ENCODE data around the gene TTC16. TPM values are rescaled to one million over a fixed set of nuclear protein-coding genes. Genes with fewer than 3 reads are reported as not detected.

Gene TTC16
- total RNA-seq, 1 donor from 2014 or later, result 0.18 TPM

- H3K4me3 Mint-ChIP-seq (ENCODE audit: low read depth), result no peak overlapping the region
- H3K9me3 Mint-ChIP-seq, result no peaks in the 10 kb centered on the region
- no peaks in the 10 kb centered on the region for H3K27me3 Mint-ChIP-seq (ENCODE audit: low read depth)
- peaks cover 16% of the 10 kb centered on the region for H3K4me1 Mint-ChIP-seq (ENCODE audit: low read depth)
- no peak overlapping the region for H3K27ac Mint-ChIP-seq
- no peak for DNase-seq (ENCODE audit: low spot score)
- H3K36me3 Mint-ChIP-seq (ENCODE audit: low read depth), result no peaks in the 10 kb centered on the region
- intact Hi-C loops (cut with micrococcal nuclease), result no loop called here
Measured at GRCh38 chr9:127703289-127703946, 12.5 kb upstream of the TTC16 start.

- no peak overlapping the region for H3K4me3 Mint-ChIP-seq (ENCODE audit: low read depth)
Measured at GRCh38 chr9:127705577-127706379, 10.1 kb upstream of the TTC16 start.

DNA sequence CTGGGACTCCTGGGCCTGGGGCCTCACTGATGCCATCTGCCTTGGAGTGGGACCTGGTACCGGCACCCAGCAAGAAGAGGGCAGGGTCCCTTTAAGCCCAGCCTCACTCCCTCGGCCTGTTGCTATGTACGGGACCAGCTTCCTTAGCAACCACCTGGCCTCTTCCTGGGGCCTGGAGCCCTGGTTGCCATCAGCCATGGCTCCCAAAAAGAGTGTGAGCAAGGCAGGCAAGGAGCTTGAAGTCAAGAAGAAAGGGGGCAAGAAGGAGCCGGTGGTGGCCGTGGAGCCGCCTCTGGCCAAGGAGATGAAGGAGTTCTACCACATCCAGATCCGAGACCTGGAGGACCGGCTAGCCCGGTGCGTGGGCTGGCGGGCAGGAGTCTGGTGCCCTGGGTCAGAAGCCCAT, 9.0 kb upstream of the TTC16 start, which contains the start of gene CFAP157:
Gene CFAP157 (plus strand): TSS at position 153 of the 406 bp plus-strand sequence. CDS start 44 bp downstream, at position 197.
- no peaks in the 10 kb centered on the region for H3K27me3 Mint-ChIP-seq (ENCODE audit: low read depth)
- H3K4me3 Mint-ChIP-seq (ENCODE audit: low read depth), result no peak within 1 kb of the TSS
- no peak for DNase-seq (ENCODE audit: low spot score)
- no peaks in the 10 kb centered on the region for H3K9me3 Mint-ChIP-seq
- H3K36me3 Mint-ChIP-seq (ENCODE audit: low read depth), result peaks cover 3% of the 10 kb centered on the region
- peaks cover 18% of the 10 kb centered on the region for H3K4me1 Mint-ChIP-seq (ENCODE audit: low read depth)
- intact Hi-C loops (cut with micrococcal nuclease), result no loop called here
- H3K27ac Mint-ChIP-seq, result no peak within 1 kb of the TSS

More at GRCh38 chr9:127705577-127706379, 10.1 kb upstream of the TTC16 start:
- no peak overlapping the region for H3K27ac Mint-ChIP-seq
- intact Hi-C loops (cut with micrococcal nuclease), result no loop called here
- peaks cover 10% of the 10 kb centered on the region for H3K4me1 Mint-ChIP-seq (ENCODE audit: low read depth)
- no peaks in the 10 kb centered on the region for H3K9me3 Mint-ChIP-seq
- no peaks in the 10 kb centered on the region for H3K27me3 Mint-ChIP-seq (ENCODE audit: low read depth)
- no peak for DNase-seq (ENCODE audit: low spot score)
- peaks cover 3% of the 10 kb centered on the region for H3K36me3 Mint-ChIP-seq (ENCODE audit: low read depth)

GRCh38 chr9:127707766-127708165, 8.1 kb upstream of the TTC16 start:
- no peak overlapping the region for H3K4me3 Mint-ChIP-seq (ENCODE audit: low read depth)
- DNase-seq (ENCODE audit: low spot score), result no peak
- H3K27ac Mint-ChIP-seq, result no peak overlapping the region
- no peaks in the 10 kb centered on the region for H3K27me3 Mint-ChIP-seq (ENCODE audit: low read depth)
- intact Hi-C loops (cut with micrococcal nuclease), result no loop called here
- peaks cover 18% of the 10 kb centered on the region for H3K4me1 Mint-ChIP-seq (ENCODE audit: low read depth)
- H3K36me3 Mint-ChIP-seq (ENCODE audit: low read depth), result peaks cover 3% of the 10 kb centered on the region
- no peaks in the 10 kb centered on the region for H3K9me3 Mint-ChIP-seq

DNA sequence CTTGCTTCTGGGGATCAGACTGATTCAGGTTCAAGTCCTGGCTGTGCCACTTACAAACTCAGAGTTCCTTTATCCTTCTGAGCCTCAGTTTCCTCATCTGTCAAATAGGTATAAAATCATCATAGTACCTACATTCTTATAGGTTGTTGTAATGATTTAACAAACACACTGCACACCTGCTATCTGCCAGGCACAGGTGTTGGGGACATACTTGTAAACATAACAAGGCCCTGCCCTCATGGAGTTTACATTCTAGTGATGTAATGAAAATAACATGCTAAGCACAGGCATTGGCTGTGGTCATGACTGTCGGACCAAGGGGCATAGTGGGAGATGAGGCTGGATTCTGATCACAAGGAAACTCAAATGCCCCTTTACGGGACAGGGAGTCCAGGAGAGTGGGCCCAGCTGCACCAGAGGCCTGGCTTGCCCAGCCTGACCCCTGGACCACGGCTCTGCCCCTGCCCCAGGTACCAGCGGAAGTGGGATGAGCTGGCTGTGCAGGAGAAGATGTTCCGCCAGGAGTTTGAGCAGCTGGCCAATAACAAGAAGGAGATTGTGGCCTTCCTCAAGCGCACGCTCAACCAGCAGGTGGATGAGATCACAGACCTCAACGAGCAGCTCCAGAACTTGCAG, 6.8 kb upstream of the TTC16 start:
- H3K4me1 Mint-ChIP-seq (ENCODE audit: low read depth), result peaks cover 18% of the 10 kb centered on the region
- no peak overlapping the region for H3K27ac Mint-ChIP-seq
- peaks cover 3% of the 10 kb centered on the region for H3K36me3 Mint-ChIP-seq (ENCODE audit: low read depth)
- intact Hi-C loops (cut with micrococcal nuclease), result no loop called here
- no peaks in the 10 kb centered on the region for H3K27me3 Mint-ChIP-seq (ENCODE audit: low read depth)
- DNase-seq (ENCODE audit: low spot score), result no peak
- H3K4me3 Mint-ChIP-seq (ENCODE audit: low read depth), result no peak overlapping the region
- H3K9me3 Mint-ChIP-seq, result no peaks in the 10 kb centered on the region

DNA sequence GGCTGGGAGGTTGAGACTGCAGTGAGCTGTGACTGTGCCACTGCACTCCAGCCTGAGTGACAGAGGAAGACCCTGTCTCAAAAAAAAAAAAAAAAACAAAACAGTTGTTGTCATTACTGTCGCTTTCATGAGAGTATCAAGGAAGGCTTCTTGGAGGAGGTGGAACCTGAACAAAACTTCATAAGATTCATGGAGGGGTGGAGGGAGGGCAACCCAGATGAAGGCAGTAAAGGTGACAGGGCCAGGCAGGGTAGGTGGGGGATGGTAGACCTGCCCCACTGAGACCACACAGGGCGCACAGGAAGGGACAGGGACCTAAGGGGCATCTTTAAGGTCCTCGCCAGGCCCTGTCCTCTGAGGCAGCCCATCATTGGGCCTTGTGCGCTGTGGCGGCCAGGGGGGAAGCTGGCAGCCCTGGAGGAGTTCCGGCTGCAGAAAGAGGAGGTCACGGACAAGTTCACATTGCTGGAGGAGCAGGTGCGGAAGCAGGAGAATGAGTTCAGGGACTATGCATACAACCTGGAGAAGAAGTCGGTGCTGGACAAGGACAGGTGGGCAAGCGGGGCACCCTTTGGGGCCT, 5.6 kb upstream of the TTC16 start:
- peaks cover 3% of the 10 kb centered on the region for H3K36me3 Mint-ChIP-seq (ENCODE audit: low read depth)
- DNase-seq (ENCODE audit: low spot score), result no peak
- H3K4me1 Mint-ChIP-seq (ENCODE audit: low read depth), result peaks cover 21% of the 10 kb centered on the region
- no peak overlapping the region for H3K27ac Mint-ChIP-seq
- no peaks in the 10 kb centered on the region for H3K9me3 Mint-ChIP-seq
- intact Hi-C loops (cut with micrococcal nuclease), result no loop called here
- no peak overlapping the region for H3K4me3 Mint-ChIP-seq (ENCODE audit: low read depth)
- H3K27me3 Mint-ChIP-seq (ENCODE audit: low read depth), result no peaks in the 10 kb centered on the region

DNA sequence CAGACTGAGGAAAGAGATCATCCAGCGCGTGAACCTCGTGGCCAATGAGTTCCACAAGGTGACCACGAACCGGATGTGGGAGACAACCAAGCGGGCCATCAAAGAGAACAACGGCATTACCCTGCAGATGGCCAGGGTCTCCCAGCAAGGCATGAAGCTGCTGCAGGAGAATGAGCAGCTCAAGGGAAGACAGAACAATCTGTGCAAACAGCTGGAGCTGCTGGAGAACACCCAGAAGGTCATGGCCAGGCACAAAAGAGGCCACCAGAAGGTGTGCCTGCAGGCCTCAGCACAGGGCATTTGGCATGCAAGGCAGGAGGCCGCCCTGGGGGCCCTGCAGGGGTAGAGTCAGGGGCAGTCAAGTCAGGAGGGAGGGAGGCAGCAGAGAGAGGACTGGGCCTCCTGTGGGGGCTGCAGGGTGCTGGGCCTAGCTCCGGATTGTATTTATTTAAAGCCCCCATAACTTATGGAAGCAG, 4.6 kb upstream of the TTC16 start:
- H3K27me3 Mint-ChIP-seq (ENCODE audit: low read depth), result no peaks in the 10 kb centered on the region
- peaks cover 3% of the 10 kb centered on the region for H3K36me3 Mint-ChIP-seq (ENCODE audit: low read depth)
- no peak overlapping the region for H3K4me3 Mint-ChIP-seq (ENCODE audit: low read depth)
- H3K27ac Mint-ChIP-seq, result no peak overlapping the region
- intact Hi-C loops (cut with micrococcal nuclease), result no loop called here
- H3K9me3 Mint-ChIP-seq, result no peaks in the 10 kb centered on the region
- peaks cover 25% of the 10 kb centered on the region for H3K4me1 Mint-ChIP-seq (ENCODE audit: low read depth)
- DNase-seq (ENCODE audit: low spot score), result no peak

DNA sequence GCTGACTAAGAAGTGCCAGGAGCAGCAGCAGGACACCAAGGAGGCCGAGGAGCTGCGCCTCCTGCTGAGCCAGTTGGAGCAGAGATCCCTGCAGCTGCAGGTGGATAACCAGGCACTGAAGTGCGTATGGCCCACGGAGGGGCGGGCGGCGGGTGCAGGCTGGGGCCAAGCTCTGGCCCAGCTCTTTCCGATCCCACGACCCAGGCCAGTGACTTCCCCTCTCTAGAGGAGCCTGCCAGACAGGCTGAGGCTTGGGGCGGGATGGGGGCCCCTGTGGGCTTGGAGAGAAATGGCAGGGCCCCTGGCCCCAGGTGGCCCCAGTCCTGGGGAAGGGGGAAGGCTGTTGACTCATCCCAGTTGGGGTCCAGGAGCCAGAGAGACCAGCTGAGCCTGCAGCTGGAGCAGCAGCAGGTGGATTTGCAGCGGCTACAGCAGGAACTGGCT, 4.0 kb upstream of the TTC16 start:
- H3K36me3 Mint-ChIP-seq (ENCODE audit: low read depth), result peaks cover 3% of the 10 kb centered on the region
- intact Hi-C loops (cut with micrococcal nuclease), result no loop called here
- H3K9me3 Mint-ChIP-seq, result no peaks in the 10 kb centered on the region
- no peak overlapping the region for H3K4me3 Mint-ChIP-seq (ENCODE audit: low read depth)
- DNase-seq (ENCODE audit: low spot score), result no peak
- H3K27me3 Mint-ChIP-seq (ENCODE audit: low read depth), result no peaks in the 10 kb centered on the region
- no peak overlapping the region for H3K27ac Mint-ChIP-seq
- H3K4me1 Mint-ChIP-seq (ENCODE audit: low read depth), result peaks cover 25% of the 10 kb centered on the region

GRCh38 chr9:127712371-127712770, 3.5 kb upstream of the TTC16 start:
- no peak overlapping the region for H3K27ac Mint-ChIP-seq
- H3K36me3 Mint-ChIP-seq (ENCODE audit: low read depth), result peaks cover 3% of the 10 kb centered on the region
- peaks cover 25% of the 10 kb centered on the region for H3K4me1 Mint-ChIP-seq (ENCODE audit: low read depth)
- no peak for DNase-seq (ENCODE audit: low spot score)
- peak overlapping the region; percentile 33 for H3K4me3 Mint-ChIP-seq (ENCODE audit: low read depth)
- H3K9me3 Mint-ChIP-seq, result no peaks in the 10 kb centered on the region
- H3K27me3 Mint-ChIP-seq (ENCODE audit: low read depth), result no peaks in the 10 kb centered on the region
- intact Hi-C loops (cut with micrococcal nuclease), result no loop called here

DNA sequence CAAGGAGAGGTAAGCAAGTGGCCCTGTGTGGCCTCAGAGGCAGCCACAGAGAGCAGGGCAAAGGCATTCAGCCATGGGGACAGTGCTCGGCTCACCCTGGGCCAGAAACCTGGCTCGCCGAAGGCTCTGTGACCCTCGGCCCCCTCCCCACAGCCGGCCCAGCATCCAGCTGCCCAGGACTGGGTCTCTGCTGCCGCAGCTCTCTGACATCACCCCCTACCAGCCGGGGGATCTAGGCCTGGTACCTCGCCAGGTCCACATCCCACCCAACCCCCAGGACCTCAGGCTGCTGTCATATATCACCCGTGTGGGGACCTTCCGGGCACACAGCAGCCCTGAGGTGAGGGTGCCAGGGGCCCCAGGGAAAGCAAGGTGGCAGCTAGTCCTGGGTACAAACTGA, 3.0 kb upstream of the TTC16 start:
- peaks cover 3% of the 10 kb centered on the region for H3K36me3 Mint-ChIP-seq (ENCODE audit: low read depth)
- no peak for DNase-seq (ENCODE audit: low spot score)
- H3K27me3 Mint-ChIP-seq (ENCODE audit: low read depth), result no peaks in the 10 kb centered on the region
- no peak overlapping the region for H3K27ac Mint-ChIP-seq
- peaks cover 21% of the 10 kb centered on the region for H3K4me1 Mint-ChIP-seq (ENCODE audit: low read depth)
- intact Hi-C loops (cut with micrococcal nuclease), result no loop called here
- H3K9me3 Mint-ChIP-seq, result no peaks in the 10 kb centered on the region
- peak overlapping the region; percentile 33 for H3K4me3 Mint-ChIP-seq (ENCODE audit: low read depth)

DNA sequence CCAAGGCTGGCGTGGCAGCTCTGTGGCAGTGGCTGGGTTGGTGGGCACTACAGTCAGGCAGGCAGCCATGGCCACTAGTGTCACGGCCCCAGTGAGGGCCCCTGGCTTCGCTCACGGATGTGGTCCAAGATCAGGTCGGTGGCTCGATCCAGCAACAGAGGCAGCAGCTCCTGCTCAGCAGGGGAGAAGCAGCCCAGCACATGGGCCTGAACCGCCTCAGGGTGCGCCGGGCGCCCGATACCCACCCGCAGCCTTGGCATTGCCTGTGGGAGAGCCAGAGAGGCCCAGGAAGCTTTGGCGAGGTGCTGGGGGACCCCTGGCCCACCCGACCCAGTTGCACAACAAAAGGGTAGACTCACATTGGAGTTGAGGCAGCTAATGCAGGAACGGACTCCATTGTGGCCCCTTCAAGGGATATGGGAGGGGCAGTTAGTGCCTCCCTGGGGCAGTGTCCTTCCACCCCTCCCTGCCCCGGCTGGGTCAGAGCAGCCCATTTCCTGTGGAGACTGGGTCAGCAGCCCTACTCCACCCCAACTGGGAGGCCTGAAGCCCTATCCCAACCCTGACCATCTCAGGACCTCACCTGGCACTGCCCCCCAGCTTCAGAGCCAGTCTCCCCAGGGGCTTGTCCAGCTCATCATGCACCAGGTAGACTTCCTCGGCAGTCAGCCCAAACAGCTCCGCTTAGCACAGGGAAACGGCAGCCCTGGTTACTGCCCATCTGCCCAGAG, 1.7 kb upstream of the TTC16 start:
- Mint-ChIP-seq H3K27ac (no peak overlapping the region), H3K27me3 (ENCODE audit: low read depth) (no peaks in the 10 kb centered on the region), H3K4me1 (ENCODE audit: low read depth) (peaks cover 21% of the 10 kb centered on the region), H3K4me3 (ENCODE audit: low read depth) (peak overlapping the region; percentile 62), H3K36me3 (ENCODE audit: low read depth) (no peaks in the 10 kb centered on the region), H3K9me3 (no peaks in the 10 kb centered on the region)
- intact Hi-C loops (cut with micrococcal nuclease), result no loop called here
- DNase-seq (ENCODE audit: low spot score), result no peak

GRCh38 chr9:127714951-127715469, 869 bp upstream of the TTC16 start:
- peak overlapping the region; percentile 92 for H3K4me3 Mint-ChIP-seq (ENCODE audit: low read depth)
- no peaks in the 10 kb centered on the region for H3K36me3 Mint-ChIP-seq (ENCODE audit: low read depth)
- H3K27me3 Mint-ChIP-seq (ENCODE audit: low read depth), result no peaks in the 10 kb centered on the region
- intact Hi-C loops (cut with micrococcal nuclease), result loop anchor here (1.0 to 5.0 kb wide), 2 partner anchors 103 to 264 kb away; partner anchors contain the start of genes LRSAM1, RPL12 and STXBP1
- H3K4me1 Mint-ChIP-seq (ENCODE audit: low read depth), result peaks cover 25% of the 10 kb centered on the region
- no peaks in the 10 kb centered on the region for H3K9me3 Mint-ChIP-seq
- peak overlapping the region; percentile 90 for H3K27ac Mint-ChIP-seq
- no peak for DNase-seq (ENCODE audit: low spot score)
